Rectal smooth muscle tissue (tissue), 1 donor: Measurements from ENCODE around the gene CYTH1.

Source experiments
- H3K27ac ChIP-seq: one replicate; pipeline ENCODE4 v1.7.0; 2013; ENCODE audit warnings: low read depth, low read length, inconsistent platforms
- H3K27me3 ChIP-seq: one replicate; pipeline ENCODE4 v1.7.0; 2013; ENCODE audit warnings: low read length; ENCODE audit not compliant: control insufficient read depth, insufficient read depth
- H3K36me3 ChIP-seq: one replicate; pipeline ENCODE4 v1.7.0; 2013; ENCODE audit warnings: low read length; ENCODE audit not compliant: control insufficient read depth, insufficient read depth
- H3K4me1 ChIP-seq: one replicate; pipeline ENCODE4 v1.7.0; 2013; ENCODE audit warnings: low read length; ENCODE audit not compliant: control insufficient read depth, insufficient read depth
- H3K4me3 ChIP-seq: one replicate; pipeline ENCODE4 v1.7.0; 2013; ENCODE audit warnings: low read length
- H3K9ac ChIP-seq: one replicate; pipeline ENCODE4 v1.7.0; 2013; ENCODE audit warnings: low read length

CYTH1 gene

GRCh38 chr17:78802459-78802858 is 20.4 kb upstream of the CYTH1 start:
- Histone ChIP-seq H3K9ac (no peak overlapping the region), H3K4me1 (no peaks in the 10 kb centered on the region), H3K27me3 (no peaks in the 10 kb centered on the region), H3K4me3 (no peak overlapping the region), H3K36me3 (peaks cover 39% of the 10 kb centered on the region), H3K27ac (no peak overlapping the region)

- Histone ChIP-seq H3K9ac (no peak overlapping the region), H3K4me3 (no peak overlapping the region), H3K4me1 (no peaks in the 10 kb centered on the region), H3K27ac (no peak overlapping the region), H3K36me3 (peaks cover 39% of the 10 kb centered on the region), H3K27me3 (no peaks in the 10 kb centered on the region)
These were observed 19.9 kb upstream of the CYTH1 start for GRCh38 chr17:78802008-78802407.

- Histone ChIP-seq H3K9ac (no peak overlapping the region), H3K27ac (no peak overlapping the region), H3K27me3 (no peaks in the 10 kb centered on the region), H3K4me3 (no peak overlapping the region), H3K4me1 (no peaks in the 10 kb centered on the region), H3K36me3 (peaks cover 31% of the 10 kb centered on the region)
These were observed 18.3 kb upstream of the CYTH1 start for GRCh38 chr17:78800132-78800931.

- no peaks in the 10 kb centered on the region for H3K27me3 ChIP-seq
- H3K27ac ChIP-seq: no peak overlapping the region
- no peak overlapping the region for H3K9ac ChIP-seq
- no peak overlapping the region for H3K4me3 ChIP-seq
- peaks cover 28% of the 10 kb centered on the region for H3K36me3 ChIP-seq
- H3K4me1 ChIP-seq: no peaks in the 10 kb centered on the region
These were observed 16.9 kb upstream of the CYTH1 start for GRCh38 chr17:78798695-78799559.

- Histone ChIP-seq H3K4me3 (no peak overlapping the region), H3K27me3 (no peaks in the 10 kb centered on the region), H3K9ac (no peak overlapping the region), H3K36me3 (peaks cover 26% of the 10 kb centered on the region), H3K4me1 (no peaks in the 10 kb centered on the region), H3K27ac (no peak overlapping the region)
These were observed 15.9 kb upstream of the CYTH1 start for GRCh38 chr17:78797691-78798585.

GRCh38 chr17:78797213-78797612 is 15.1 kb upstream of the CYTH1 start:
- no peaks in the 10 kb centered on the region for H3K4me1 ChIP-seq
- no peak overlapping the region for H3K4me3 ChIP-seq
- peaks cover 24% of the 10 kb centered on the region for H3K36me3 ChIP-seq
- H3K27me3 ChIP-seq: no peaks in the 10 kb centered on the region
- no peak overlapping the region for H3K9ac ChIP-seq
- H3K27ac ChIP-seq: no peak overlapping the region

GRCh38 chr17:78796517-78796900 is 14.4 kb upstream of the CYTH1 start:
- Histone ChIP-seq H3K36me3 (peaks cover 24% of the 10 kb centered on the region), H3K4me1 (no peaks in the 10 kb centered on the region), H3K4me3 (no peak overlapping the region), H3K9ac (no peak overlapping the region), H3K27ac (no peak overlapping the region), H3K27me3 (no peaks in the 10 kb centered on the region)

- H3K27me3 ChIP-seq: no peaks in the 10 kb centered on the region
- H3K36me3 ChIP-seq: peaks cover 24% of the 10 kb centered on the region
- no peak overlapping the region for H3K27ac ChIP-seq
- no peaks in the 10 kb centered on the region for H3K4me1 ChIP-seq
- H3K4me3 ChIP-seq: no peak overlapping the region
- no peak overlapping the region for H3K9ac ChIP-seq
These were observed 13.9 kb upstream of the CYTH1 start for GRCh38 chr17:78795861-78796516.

- Histone ChIP-seq H3K4me1 (no peaks in the 10 kb centered on the region), H3K27ac (no peak overlapping the region), H3K36me3 (peaks cover 24% of the 10 kb centered on the region), H3K9ac (no peak overlapping the region), H3K4me3 (no peak overlapping the region), H3K27me3 (no peaks in the 10 kb centered on the region)
These were observed 13.0 kb upstream of the CYTH1 start for GRCh38 chr17:78794864-78795640.

GRCh38 chr17:78794399-78794798 is 12.3 kb upstream of the CYTH1 start:
- no peaks in the 10 kb centered on the region for H3K27me3 ChIP-seq
- peaks cover 4% of the 10 kb centered on the region for H3K4me1 ChIP-seq
- H3K36me3 ChIP-seq: peaks cover 24% of the 10 kb centered on the region
- H3K27ac ChIP-seq: no peak overlapping the region
- no peak overlapping the region for H3K9ac ChIP-seq
- no peak overlapping the region for H3K4me3 ChIP-seq

- H3K4me1 ChIP-seq: peaks cover 6% of the 10 kb centered on the region
- H3K27me3 ChIP-seq: no peaks in the 10 kb centered on the region
- H3K36me3 ChIP-seq: peaks cover 22% of the 10 kb centered on the region
- no peak overlapping the region for H3K9ac ChIP-seq
- no peak overlapping the region for H3K27ac ChIP-seq
- no peak overlapping the region for H3K4me3 ChIP-seq
These were observed 11.9 kb upstream of the CYTH1 start for GRCh38 chr17:78793968-78794367.
